NK-92 treated with Interleukin-12 subunit alpha and Interleukin-12 subunit beta, amount 100 ng/mL, for 24 hours (cell line): Measurements from ENCODE around the gene AGER.
"Not testable (repeated sequence)": the region's sequence is repeated elsewhere in the genome, so short reads cannot be mapped to it uniquely, and the experiment has no call there.

Experiments used
- DNase-seq: peaks from one replicate; lab custom pipeline; 2025; lab: John Stamatoyannopoulos, UW

The AGER gene

DNA sequence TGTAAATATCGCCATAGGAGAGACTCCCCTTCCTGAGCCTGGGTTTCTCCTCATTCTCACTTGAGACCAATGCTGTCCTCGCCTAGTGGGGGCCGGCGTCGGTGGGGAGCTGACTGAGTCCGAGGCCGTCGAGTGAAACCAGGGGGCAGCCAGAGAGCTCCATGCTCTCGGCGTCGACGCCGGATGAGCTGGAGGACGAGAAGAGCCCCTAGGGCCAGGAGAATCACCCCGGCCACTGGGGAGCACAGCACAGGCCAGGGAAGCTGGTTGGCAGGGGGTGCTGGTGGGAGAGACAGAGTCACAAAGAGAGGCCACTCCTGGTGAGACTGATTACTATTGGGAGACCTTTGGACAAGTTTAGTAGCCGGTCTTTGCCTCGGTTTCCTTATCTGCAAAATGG, 14.8 kb upstream of the AGER start:
- DNase-seq: no peak

GRCh38 chr6:32198345-32198696, 14.3 kb upstream of the AGER start:
- no peak for DNase-seq

- no peak for DNase-seq
These were observed 12.9 kb upstream of the AGER start for GRCh38 chr6:32196682-32197616.

- peak; percentile 57 for DNase-seq
These were observed 12.0 kb upstream of the AGER start for GRCh38 chr6:32195902-32196681.

DNA sequence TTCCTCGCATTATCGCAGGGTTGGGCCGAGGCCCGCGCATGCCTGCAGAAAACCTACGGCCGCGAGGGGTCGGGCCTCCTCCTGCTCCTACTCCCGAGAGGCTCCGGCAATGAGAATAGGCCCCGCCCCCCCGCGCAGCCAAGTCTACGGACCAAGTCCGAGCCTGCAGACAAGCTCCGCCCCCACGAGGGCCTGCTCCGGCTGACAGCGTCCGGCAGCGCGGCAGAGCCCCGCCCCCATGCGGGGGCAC, 11.5 kb upstream of the AGER start:
- peak; percentile 100 for DNase-seq

DNA sequence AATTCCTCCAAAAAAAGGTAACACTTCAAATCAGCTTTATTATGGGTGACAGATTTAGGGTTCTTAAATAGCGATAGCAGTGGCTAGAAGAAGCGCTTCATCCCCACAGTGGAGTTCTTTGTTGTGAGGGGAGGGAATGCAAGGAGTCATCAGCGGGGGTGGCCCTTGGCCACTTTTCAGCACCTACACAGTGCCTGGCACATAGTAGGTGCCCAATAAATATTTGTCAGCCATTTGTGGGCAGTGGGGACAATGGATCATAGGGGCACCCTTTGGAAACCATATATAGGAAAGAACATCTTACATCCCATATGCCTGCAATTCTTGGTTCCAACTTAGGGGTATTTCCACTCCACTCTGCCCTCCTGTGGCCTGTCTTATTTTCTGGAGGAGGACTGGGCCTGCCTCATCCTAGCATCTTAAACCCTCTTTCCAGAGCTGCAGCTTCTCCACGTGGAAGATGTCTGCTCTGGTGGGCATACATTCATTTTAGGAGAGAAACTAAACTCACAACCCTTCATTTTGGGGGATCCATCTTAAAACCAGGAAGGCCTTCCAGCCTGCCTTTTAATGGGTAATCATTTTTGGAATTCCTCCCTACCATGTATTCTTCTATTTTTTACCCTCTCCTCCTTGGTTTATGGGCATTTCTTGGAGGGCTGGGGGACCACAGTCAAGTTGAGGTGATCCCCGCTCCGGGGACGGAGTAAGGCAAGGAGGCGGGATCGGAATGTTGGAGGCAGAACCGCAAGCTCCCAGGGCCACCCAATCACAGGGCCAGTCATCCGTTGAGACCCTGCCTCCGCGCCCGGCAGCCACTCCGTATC, 11.0 kb upstream of the AGER start:
- no peak for DNase-seq

DNA sequence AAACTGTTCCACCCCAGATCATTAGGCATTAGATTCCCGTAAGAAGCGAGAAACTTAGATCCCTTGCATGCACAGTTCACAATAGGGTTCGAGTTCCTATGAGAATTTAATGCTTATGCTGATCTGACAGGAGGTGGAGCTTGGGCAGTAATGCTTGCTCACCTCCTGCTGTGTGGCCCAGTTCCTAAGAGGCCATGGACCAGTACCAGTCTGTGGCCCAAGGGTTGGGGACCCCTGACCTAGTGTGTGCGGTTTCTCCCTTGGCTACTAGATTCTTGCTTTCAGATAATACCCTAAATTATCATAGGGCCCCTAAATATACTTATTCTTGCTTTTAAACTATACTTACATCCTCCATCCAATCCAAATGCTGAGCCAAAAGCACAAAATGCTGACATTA, 10.3 kb upstream of the AGER start:
- no peak for DNase-seq

DNA sequence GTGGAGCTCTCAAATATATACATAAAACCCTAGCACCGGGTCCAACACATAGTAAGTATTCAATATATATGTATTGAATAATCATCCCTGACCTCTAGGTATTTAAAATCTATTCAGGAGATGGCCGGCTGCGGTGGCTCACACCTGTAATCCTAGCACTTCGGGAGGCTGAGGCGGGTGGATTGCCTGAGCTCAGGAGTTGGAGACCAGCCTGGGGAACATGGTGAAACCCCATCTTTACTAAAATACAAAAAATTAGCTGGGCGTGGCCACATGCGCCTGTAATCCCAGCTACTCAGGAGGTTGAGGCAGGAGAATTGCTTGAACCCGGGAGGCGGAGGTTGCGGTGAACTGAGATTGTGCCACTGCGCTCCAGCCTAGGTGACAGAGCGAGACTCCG, 9.0 kb upstream of the AGER start:
- not testable (repeated sequence) for DNase-seq

- peak; percentile 63 for DNase-seq
These were observed 8.6 kb upstream of the AGER start, which contains the start of gene GPSM3 for GRCh38 chr6:32192608-32193039. GPSM3 (minus strand) TSS chr6:32192643; CDS start chr6:32192513, 130 bp downstream.

GRCh38 chr6:32191696-32192607, 7.9 kb upstream of the AGER start:
- no peak for DNase-seq

- no peak for DNase-seq
These were observed 7.0 kb upstream of the AGER start for GRCh38 chr6:32190911-32191677.

DNA sequence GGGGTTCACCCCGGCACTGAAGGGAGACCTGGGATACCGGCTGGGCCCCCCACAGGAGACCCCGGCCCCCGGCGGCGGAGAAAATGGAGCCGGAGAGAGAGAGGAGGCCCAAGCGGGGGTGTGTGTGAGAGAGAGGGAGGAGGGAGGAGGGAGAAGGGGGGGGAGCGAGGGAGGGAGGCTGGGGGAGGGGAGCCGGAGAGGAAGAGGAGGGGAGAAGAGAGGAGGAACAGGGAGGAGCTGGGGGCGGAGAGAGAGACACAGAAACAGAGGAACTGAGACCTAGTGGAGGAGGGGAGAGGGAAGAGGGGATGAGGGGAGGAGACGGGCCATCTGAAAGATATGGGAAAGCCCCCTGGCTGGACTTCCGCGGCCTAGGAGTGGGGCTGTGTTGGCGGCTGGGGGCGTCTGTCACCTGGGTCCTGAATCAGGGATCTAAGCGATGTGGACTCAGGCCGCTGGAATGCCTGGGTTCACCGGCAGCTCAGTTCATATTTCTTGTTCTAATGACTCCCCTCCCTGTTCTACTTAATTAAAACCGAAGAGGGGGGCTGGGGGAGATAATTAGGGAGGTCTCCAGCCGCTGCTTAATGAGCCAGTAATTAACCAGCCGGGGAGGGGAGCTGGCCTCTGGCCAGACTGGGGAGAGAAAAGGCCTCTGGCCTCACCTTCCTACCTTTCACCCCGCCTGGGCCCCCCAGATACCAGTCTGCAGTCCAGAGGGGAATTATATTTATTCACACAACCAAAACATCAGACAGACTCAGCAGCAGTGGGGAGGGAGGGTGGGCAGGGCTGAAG, 6.2 kb upstream of the AGER start, which contains the start of gene PBX2:
TSS of gene PBX2 (minus strand) at position 149 of the 798 bp plus-strand sequence. CDS start 287 bp downstream, outside the sequence.
- peak; percentile 77 for DNase-seq

DNA sequence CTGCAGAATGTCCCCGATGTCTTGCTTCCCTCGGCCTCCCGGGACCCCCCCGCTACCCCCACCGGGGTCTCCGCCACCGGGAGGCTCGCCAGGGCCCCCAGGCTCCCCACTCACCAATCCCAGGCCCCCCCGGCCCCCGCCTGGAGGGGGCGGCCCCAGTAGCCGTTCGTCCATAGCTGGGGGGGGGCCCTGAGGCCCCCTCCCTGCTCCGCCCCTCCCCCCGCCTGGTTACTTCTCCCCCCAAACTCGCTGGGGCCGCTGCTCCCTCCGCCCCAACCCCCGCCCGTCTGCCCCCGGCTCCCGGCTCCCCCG, 5.6 kb upstream of the AGER start:
- no peak for DNase-seq

DNA sequence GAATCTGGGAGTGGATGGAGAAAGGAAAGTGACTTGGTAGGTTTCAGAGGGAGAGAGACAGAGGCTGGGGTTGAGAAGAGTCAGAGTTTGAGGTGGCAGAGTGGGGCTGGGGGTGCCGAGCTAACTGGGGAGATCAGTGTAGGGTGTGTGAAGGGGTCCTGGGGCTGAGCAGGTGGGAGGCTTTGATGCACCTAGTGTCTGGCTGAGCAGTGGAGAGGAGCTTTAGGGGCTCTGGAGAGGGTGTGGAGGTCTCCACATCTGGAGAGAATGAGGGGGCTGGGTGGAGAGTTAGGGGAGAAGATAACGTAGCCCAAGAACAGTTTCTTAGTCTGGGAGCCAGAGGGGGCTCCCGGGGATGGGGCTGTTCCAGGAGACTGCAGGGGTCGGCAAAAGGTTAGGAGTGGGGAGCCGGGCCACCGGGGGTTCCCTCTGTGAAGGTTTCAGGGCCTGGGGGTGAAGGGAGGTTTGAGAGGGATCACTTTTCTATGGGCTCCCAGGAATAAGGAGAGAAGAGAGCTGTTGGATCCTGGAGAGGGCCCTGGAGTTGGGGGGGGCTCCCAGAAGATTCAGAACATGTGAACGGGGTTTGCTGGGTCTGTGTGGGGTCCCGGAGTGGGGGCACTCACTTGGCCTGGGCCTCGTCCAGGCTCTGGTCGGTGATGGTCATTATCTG, 5.2 kb upstream of the AGER start:
- DNase-seq: no peak

- DNase-seq: no peak
These were observed 4.5 kb upstream of the AGER start for GRCh38 chr6:32188381-32189068.

DNA sequence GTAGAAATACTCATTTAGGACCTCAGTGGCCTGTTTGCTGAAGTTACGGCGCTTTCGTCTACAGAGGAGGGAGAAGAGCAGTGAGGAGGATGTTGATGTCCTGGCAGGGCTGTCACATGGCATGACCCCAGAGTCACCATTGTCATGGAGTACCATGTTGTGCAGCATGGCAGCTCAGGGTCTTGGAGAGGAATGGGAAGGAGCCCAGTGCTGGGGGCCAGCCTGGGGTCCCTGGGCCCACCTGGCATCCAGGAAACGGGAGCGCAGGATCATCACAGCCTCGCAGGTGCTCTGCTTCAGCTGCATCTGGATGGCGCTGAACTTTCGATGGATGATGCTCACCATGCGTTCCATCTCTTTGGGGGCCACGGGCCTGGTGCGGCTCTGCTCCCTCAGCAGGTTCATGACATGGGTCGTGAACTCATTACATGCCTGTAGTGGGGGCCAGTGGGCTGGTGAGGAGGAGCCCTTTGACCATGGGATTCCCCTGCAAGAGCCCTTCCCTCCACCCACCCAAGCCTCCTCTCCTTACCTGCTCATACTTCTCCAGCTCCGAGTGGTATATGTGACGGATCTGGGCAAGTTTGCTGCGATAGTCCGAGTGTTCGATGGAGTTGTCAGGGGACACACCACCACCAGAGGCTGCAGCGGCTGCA, 3.8 kb upstream of the AGER start:
- not testable (repeated sequence) for DNase-seq

- no peak for DNase-seq
These were observed 3.1 kb upstream of the AGER start for GRCh38 chr6:32187009-32187709.
